DND-41 (cell line): Measurements from ENCODE around the gene SMIM3.

Experiments used
- EZH2 ChIP-seq: IDR thresholded peaks from 3 replicates; pipeline ENCODE4 v1.6.1; 2012; ENCODE audit warnings: borderline replicate concordance, low read depth, mild to moderate bottlenecking, moderate library complexity, low read length, inconsistent platforms; ENCODE audit not compliant: severe bottlenecking
- TF ChIP-seq, protein P1 (sequence below): IDR thresholded peaks from 2 replicates; pipeline ENCODE4 v1.5.1; 2012; ENCODE audit warnings: borderline replicate concordance, low read length, moderate library complexity, mild to moderate bottlenecking; ENCODE audit not compliant: poor library complexity, severe bottlenecking; ENCODE audit errors: extremely low read depth

DNA sequence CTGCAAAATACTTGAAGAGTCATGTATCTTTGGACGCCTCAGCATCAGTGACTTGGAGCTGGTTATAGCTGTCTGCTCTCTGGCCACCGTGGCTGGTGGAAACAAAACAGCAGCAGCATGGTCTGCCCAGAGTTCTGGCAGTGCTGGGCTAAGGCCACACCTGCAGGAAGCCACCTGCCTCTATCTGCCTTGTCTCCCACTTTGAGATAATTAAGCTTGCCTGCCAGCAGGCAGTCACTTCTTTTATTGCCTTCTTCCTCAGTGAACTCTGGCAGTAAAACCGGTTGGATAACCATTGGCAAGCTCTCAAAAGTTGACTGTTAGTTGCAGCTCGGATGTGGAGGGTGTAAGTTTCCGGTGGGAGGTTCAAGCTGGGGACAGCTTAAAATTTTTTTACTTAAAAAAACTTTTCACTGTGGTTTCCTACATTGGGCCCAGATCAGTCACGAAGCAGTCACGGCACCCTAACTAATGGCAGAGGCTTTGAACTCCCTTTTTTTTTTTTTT, 4.9 kb downstream of the SMIM3 start:
- TF ChIP-seq, protein P1, sequence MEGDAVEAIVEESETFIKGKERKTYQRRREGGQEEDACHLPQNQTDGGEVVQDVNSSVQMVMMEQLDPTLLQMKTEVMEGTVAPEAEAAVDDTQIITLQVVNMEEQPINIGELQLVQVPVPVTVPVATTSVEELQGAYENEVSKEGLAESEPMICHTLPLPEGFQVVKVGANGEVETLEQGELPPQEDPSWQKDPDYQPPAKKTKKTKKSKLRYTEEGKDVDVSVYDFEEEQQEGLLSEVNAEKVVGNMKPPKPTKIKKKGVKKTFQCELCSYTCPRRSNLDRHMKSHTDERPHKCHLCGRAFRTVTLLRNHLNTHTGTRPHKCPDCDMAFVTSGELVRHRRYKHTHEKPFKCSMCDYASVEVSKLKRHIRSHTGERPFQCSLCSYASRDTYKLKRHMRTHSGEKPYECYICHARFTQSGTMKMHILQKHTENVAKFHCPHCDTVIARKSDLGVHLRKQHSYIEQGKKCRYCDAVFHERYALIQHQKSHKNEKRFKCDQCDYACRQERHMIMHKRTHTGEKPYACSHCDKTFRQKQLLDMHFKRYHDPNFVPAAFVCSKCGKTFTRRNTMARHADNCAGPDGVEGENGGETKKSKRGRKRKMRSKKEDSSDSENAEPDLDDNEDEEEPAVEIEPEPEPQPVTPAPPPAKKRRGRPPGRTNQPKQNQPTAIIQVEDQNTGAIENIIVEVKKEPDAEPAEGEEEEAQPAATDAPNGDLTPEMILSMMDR, result no peak
- no peak for TF ChIP-seq EZH2
